GM12865 (cell line): Measurements from ENCODE around the gene AOAH.
A peak's percentile ranks its signal among the peaks of the same experiment; 100 is the strongest.

ENCODE experiments used
- DNase-seq: peaks from one replicate; pipeline ENCODE4 v3.0.0; 2010; ENCODE audit warnings: low read depth
- H3K4me3 ChIP-seq: 2 replicates; pipeline ENCODE4 v1.5.1; 2011; ENCODE audit warnings: mild to moderate bottlenecking, low read depth, low read length, control low read depth
- CTCF ChIP-seq: IDR thresholded peaks from 2 replicates; pipeline ENCODE4 v1.5.1; 2011; ENCODE audit warnings: low read length, control low read depth, low read depth, inconsistent platforms; ENCODE audit not compliant: insufficient read depth; ENCODE audit errors: missing control alignments

Gene AOAH

GRCh38 chr7:36761835-36762234 is 37.5 kb upstream of the AOAH start:
- DNase-seq: no peak
- no peak overlapping the region for H3K4me3 ChIP-seq
- no peak for TF ChIP-seq CTCF

GRCh38 chr7:36760856-36761762 is 36.8 kb upstream of the AOAH start:
- DNase-seq: no peak
- no peak for TF ChIP-seq CTCF
- H3K4me3 ChIP-seq: no peak overlapping the region

- no peak overlapping the region for H3K4me3 ChIP-seq
- no peak for TF ChIP-seq CTCF
- no peak for DNase-seq
Observed at GRCh38 chr7:36758879-36759278, 34.6 kb upstream of the AOAH start.

- TF ChIP-seq CTCF: no peak
- no peak overlapping the region for H3K4me3 ChIP-seq
- peak; percentile 44 for DNase-seq
Observed at GRCh38 chr7:36755484-36755883, 31.2 kb upstream of the AOAH start.

GRCh38 chr7:36752026-36752711 is 27.9 kb upstream of the AOAH start:
- H3K4me3 ChIP-seq: no peak overlapping the region
- DNase-seq: no peak
- TF ChIP-seq CTCF: no peak

- no peak overlapping the region for H3K4me3 ChIP-seq
- DNase-seq: no peak
- no peak for TF ChIP-seq CTCF
Observed at GRCh38 chr7:36750451-36750850, 26.2 kb upstream of the AOAH start.
